ENCODE results near the gene CAMSAP2.
A peak's percentile ranks its signal among the peaks of the same experiment; 100 is the strongest.

CAMSAP2 gene

GRCh38 chr1:200818248-200818647 is 79.6 kb downstream of the CAMSAP2 start:
- Histone ChIP-seq H3K4me3 (ENCODE audit: control insufficient read depth in 1 of 7, extremely low read depth in 1 of 7, insufficient read depth in 4 of 7, low read depth in 2 of 7, low read length in 6 of 7) (no peak overlapping the region), H3K27ac (ENCODE audit: insufficient read depth in 1 of 2, low read depth in 1 of 2, low read length in 2 of 2, poor library complexity in 1 of 2, severe bottlenecking in 2 of 2) (no peak overlapping the region), H3K36me3 (ENCODE audit: control insufficient read depth in 4 of 4, insufficient read depth in 4 of 4, low read length in 3 of 4) (no peaks in the 10 kb centered on the region), H3K9me3 (ENCODE audit: control extremely low read depth in 1 of 5, control insufficient read depth in 4 of 5, insufficient read depth in 2 of 5, low read depth in 1 of 5, low read length in 4 of 5) (no peaks in the 10 kb centered on the region), H3K4me1 (ENCODE audit: control extremely low read depth in 1 of 4, control insufficient read depth in 4 of 4, insufficient read depth in 4 of 4, low read length in 3 of 4) (no peaks in the 10 kb centered on the region), H3K27me3 (replicated peaks in 2 of 5; ENCODE audit: control insufficient read depth in 4 of 5, insufficient read depth in 5 of 5, low read length in 4 of 5) (peaks cover 0 to 2% (median 0%) of the 10 kb centered on the region in 5 experiments)
- ChIA-PET CTCF (no interaction called here), POLR2A (no interaction called here)
- WGBS (ENCODE audit: insufficient coverage) = no CpG with 5 or more reads among the region's 1 CpG
- no peak for DNase-seq

GRCh38 chr1:200819726-200820125 is 81.0 kb downstream of the CAMSAP2 start:
- H3K4me1 ChIP-seq (ENCODE audit: control extremely low read depth in 1 of 4, control insufficient read depth in 4 of 4, insufficient read depth in 4 of 4, low read length in 3 of 4) = no peaks in the 10 kb centered on the region
- no peak overlapping the region for H3K4me3 ChIP-seq (ENCODE audit: control insufficient read depth in 1 of 7, extremely low read depth in 1 of 7, insufficient read depth in 4 of 7, low read depth in 2 of 7, low read length in 6 of 7)
- WGBS (ENCODE audit: insufficient coverage) = no CpG with 5 or more reads among the region's 2 CpGs
- POLR2A ChIA-PET = interaction anchor here (0.6 kb wide), 1 partner anchor 698 kb away, joined by 7 read pairs; no protein-coding TSS in a partner anchor
- CTCF ChIA-PET = interaction anchor here (0.8 to 1.0 kb wide), 2 partner anchors 15 to 21 kb away, joined by 3 to 4 read pairs; no protein-coding TSS in a partner anchor
- no peak for DNase-seq
- no peaks in the 10 kb centered on the region for H3K36me3 ChIP-seq (ENCODE audit: control insufficient read depth in 4 of 4, insufficient read depth in 4 of 4, low read length in 3 of 4)
- H3K27ac ChIP-seq (ENCODE audit: insufficient read depth in 1 of 2, low read depth in 1 of 2, low read length in 2 of 2, poor library complexity in 1 of 2, severe bottlenecking in 2 of 2) = no peak overlapping the region
- H3K27me3 ChIP-seq (replicated peaks in 2 of 5; ENCODE audit: control insufficient read depth in 4 of 5, insufficient read depth in 5 of 5, low read length in 4 of 5) = peaks cover 0 to 2% (median 0%) of the 10 kb centered on the region in 5 experiments
- H3K9me3 ChIP-seq (ENCODE audit: control extremely low read depth in 1 of 5, control insufficient read depth in 4 of 5, insufficient read depth in 2 of 5, low read depth in 1 of 5, low read length in 4 of 5) = no peaks in the 10 kb centered on the region

GRCh38 chr1:200831091-200831490 is 92.4 kb downstream of the CAMSAP2 start:
- DNase-seq = no peak
- WGBS (ENCODE audit: insufficient coverage) = 100% methylated on average over 1 of the region's 2 CpGs
- Histone ChIP-seq H3K9me3 (ENCODE audit: control extremely low read depth in 1 of 5, control insufficient read depth in 4 of 5, insufficient read depth in 2 of 5, low read depth in 1 of 5, low read length in 4 of 5) (no peaks in the 10 kb centered on the region), H3K36me3 (ENCODE audit: control insufficient read depth in 4 of 4, insufficient read depth in 4 of 4, low read length in 3 of 4) (no peaks in the 10 kb centered on the region), H3K27me3 (replicated peaks in 2 of 5; ENCODE audit: control insufficient read depth in 4 of 5, insufficient read depth in 5 of 5, low read length in 4 of 5) (no peaks in the 10 kb centered on the region), H3K27ac (ENCODE audit: insufficient read depth in 1 of 2, low read depth in 1 of 2, low read length in 2 of 2, poor library complexity in 1 of 2, severe bottlenecking in 2 of 2) (no peak overlapping the region), H3K4me3 (ENCODE audit: control insufficient read depth in 1 of 7, extremely low read depth in 1 of 7, insufficient read depth in 4 of 7, low read depth in 2 of 7, low read length in 6 of 7) (no peak overlapping the region), H3K4me1 (ENCODE audit: control extremely low read depth in 1 of 4, control insufficient read depth in 4 of 4, insufficient read depth in 4 of 4, low read length in 3 of 4) (no peaks in the 10 kb centered on the region)
- ChIA-PET POLR2A (interaction anchor here (0.6 kb wide), 1 partner anchor 37 kb away, joined by 3 read pairs; no protein-coding TSS in a partner anchor), CTCF (interaction anchor here (1.5 kb wide), 1 partner anchor 209 kb away, joined by 7 read pairs; no protein-coding TSS in a partner anchor)

- 100% methylated on average over 1 of the region's 5 CpGs for WGBS (ENCODE audit: insufficient coverage)
- Histone ChIP-seq H3K27me3 (replicated peaks in 2 of 5; ENCODE audit: control insufficient read depth in 4 of 5, insufficient read depth in 5 of 5, low read length in 4 of 5) (no peaks in the 10 kb centered on the region), H3K9me3 (ENCODE audit: control extremely low read depth in 1 of 5, control insufficient read depth in 4 of 5, insufficient read depth in 2 of 5, low read depth in 1 of 5, low read length in 4 of 5) (no peaks in the 10 kb centered on the region), H3K4me3 (ENCODE audit: control insufficient read depth in 1 of 7, extremely low read depth in 1 of 7, insufficient read depth in 4 of 7, low read depth in 2 of 7, low read length in 6 of 7) (no peak overlapping the region), H3K4me1 (ENCODE audit: control extremely low read depth in 1 of 4, control insufficient read depth in 4 of 4, insufficient read depth in 4 of 4, low read length in 3 of 4) (no peaks in the 10 kb centered on the region), H3K27ac (ENCODE audit: insufficient read depth in 1 of 2, low read depth in 1 of 2, low read length in 2 of 2, poor library complexity in 1 of 2, severe bottlenecking in 2 of 2) (no peak overlapping the region), H3K36me3 (ENCODE audit: control insufficient read depth in 4 of 4, insufficient read depth in 4 of 4, low read length in 3 of 4) (no peaks in the 10 kb centered on the region)
- no peak for DNase-seq
- ChIA-PET POLR2A (no interaction called here), CTCF (interaction anchor here (1.1 kb wide), 1 partner anchor 280 kb away, joined by 4 read pairs; no protein-coding TSS in a partner anchor)
These were observed 95.7 kb downstream of the CAMSAP2 start for GRCh38 chr1:200834383-200834782.

- CTCF ChIA-PET = interaction anchor here (1.5 to 6.4 kb wide), 2 partner anchors 10 to 278 kb away, joined by 3 to 33 read pairs; no protein-coding TSS in a partner anchor
- no peak overlapping the region for H3K4me3 ChIP-seq (ENCODE audit: control insufficient read depth in 1 of 7, extremely low read depth in 1 of 7, insufficient read depth in 4 of 7, low read depth in 2 of 7, low read length in 6 of 7)
- no peak for DNase-seq
- H3K4me1 ChIP-seq (ENCODE audit: control extremely low read depth in 1 of 4, control insufficient read depth in 4 of 4, insufficient read depth in 4 of 4, low read length in 3 of 4) = no peaks in the 10 kb centered on the region
- no peak overlapping the region for H3K27ac ChIP-seq (ENCODE audit: insufficient read depth in 1 of 2, low read depth in 1 of 2, low read length in 2 of 2, poor library complexity in 1 of 2, severe bottlenecking in 2 of 2)
- WGBS (ENCODE audit: insufficient coverage) = 100% methylated on average over 1 of the region's 3 CpGs
- no peaks in the 10 kb centered on the region for H3K27me3 ChIP-seq (replicated peaks in 2 of 5; ENCODE audit: control insufficient read depth in 4 of 5, insufficient read depth in 5 of 5, low read length in 4 of 5)
- no peaks in the 10 kb centered on the region for H3K9me3 ChIP-seq (ENCODE audit: control extremely low read depth in 1 of 5, control insufficient read depth in 4 of 5, insufficient read depth in 2 of 5, low read depth in 1 of 5, low read length in 4 of 5)
- POLR2A ChIA-PET = no interaction called here
- no peaks in the 10 kb centered on the region for H3K36me3 ChIP-seq (ENCODE audit: control insufficient read depth in 4 of 4, insufficient read depth in 4 of 4, low read length in 3 of 4)
These were observed 97.5 kb downstream of the CAMSAP2 start for GRCh38 chr1:200836213-200836612.

GRCh38 chr1:200837931-200838571 is 99.4 kb downstream of the CAMSAP2 start:
- Histone ChIP-seq H3K27ac (ENCODE audit: insufficient read depth in 1 of 2, low read depth in 1 of 2, low read length in 2 of 2, poor library complexity in 1 of 2, severe bottlenecking in 2 of 2) (no peak overlapping the region), H3K9me3 (ENCODE audit: control extremely low read depth in 1 of 5, control insufficient read depth in 4 of 5, insufficient read depth in 2 of 5, low read depth in 1 of 5, low read length in 4 of 5) (no peaks in the 10 kb centered on the region), H3K36me3 (ENCODE audit: control insufficient read depth in 4 of 4, insufficient read depth in 4 of 4, low read length in 3 of 4) (no peaks in the 10 kb centered on the region), H3K4me3 (ENCODE audit: control insufficient read depth in 1 of 7, extremely low read depth in 1 of 7, insufficient read depth in 4 of 7, low read depth in 2 of 7, low read length in 6 of 7) (no peak overlapping the region), H3K27me3 (replicated peaks in 2 of 5; ENCODE audit: control insufficient read depth in 4 of 5, insufficient read depth in 5 of 5, low read length in 4 of 5) (no peaks in the 10 kb centered on the region), H3K4me1 (ENCODE audit: control extremely low read depth in 1 of 4, control insufficient read depth in 4 of 4, insufficient read depth in 4 of 4, low read length in 3 of 4) (no peaks in the 10 kb centered on the region)
- no CpG with 5 or more reads among the region's 2 CpGs for WGBS (ENCODE audit: insufficient coverage)
- POLR2A ChIA-PET = interaction anchor here (0.7 kb wide), 1 partner anchor 313 kb away, joined by 3 read pairs; no protein-coding TSS in a partner anchor
- CTCF ChIA-PET = interaction anchor here (1.0 to 6.4 kb wide), 6 partner anchors 12 to 280 kb away, joined by 3 to 33 read pairs (median 3); no protein-coding TSS in a partner anchor
- peak; percentile 13 to 30 (median 24) for DNase-seq

GRCh38 chr1:200838676-200839445 is 100.2 kb downstream of the CAMSAP2 start:
- ChIA-PET POLR2A (no interaction called here), CTCF (interaction anchor here (0.6 to 6.4 kb wide), 3 partner anchors 26 to 281 kb away, joined by 3 to 33 read pairs (median 3); no protein-coding TSS in a partner anchor)
- Histone ChIP-seq H3K4me3 (ENCODE audit: control insufficient read depth in 1 of 7, extremely low read depth in 1 of 7, insufficient read depth in 4 of 7, low read depth in 2 of 7, low read length in 6 of 7) (no peak overlapping the region), H3K9me3 (ENCODE audit: control extremely low read depth in 1 of 5, control insufficient read depth in 4 of 5, insufficient read depth in 2 of 5, low read depth in 1 of 5, low read length in 4 of 5) (no peaks in the 10 kb centered on the region), H3K4me1 (ENCODE audit: control extremely low read depth in 1 of 4, control insufficient read depth in 4 of 4, insufficient read depth in 4 of 4, low read length in 3 of 4) (no peaks in the 10 kb centered on the region), H3K27me3 (replicated peaks in 2 of 5; ENCODE audit: control insufficient read depth in 4 of 5, insufficient read depth in 5 of 5, low read length in 4 of 5) (no peaks in the 10 kb centered on the region), H3K27ac (ENCODE audit: insufficient read depth in 1 of 2, low read depth in 1 of 2, low read length in 2 of 2, poor library complexity in 1 of 2, severe bottlenecking in 2 of 2) (no peak overlapping the region), H3K36me3 (ENCODE audit: control insufficient read depth in 4 of 4, insufficient read depth in 4 of 4, low read length in 3 of 4) (no peaks in the 10 kb centered on the region)
- DNase-seq = no peak
- 98% methylated on average over 3 of the region's 3 CpGs for WGBS (ENCODE audit: insufficient coverage)
